ENCODE measurements around the gene CXCL11. TPM values are rescaled to one million over a fixed set of nuclear protein-coding genes. Genes with fewer than 3 reads are reported as not detected.

The CXCL11 gene
- total RNA-seq, 2 experiments from 2014 or later = not detected

DNA sequence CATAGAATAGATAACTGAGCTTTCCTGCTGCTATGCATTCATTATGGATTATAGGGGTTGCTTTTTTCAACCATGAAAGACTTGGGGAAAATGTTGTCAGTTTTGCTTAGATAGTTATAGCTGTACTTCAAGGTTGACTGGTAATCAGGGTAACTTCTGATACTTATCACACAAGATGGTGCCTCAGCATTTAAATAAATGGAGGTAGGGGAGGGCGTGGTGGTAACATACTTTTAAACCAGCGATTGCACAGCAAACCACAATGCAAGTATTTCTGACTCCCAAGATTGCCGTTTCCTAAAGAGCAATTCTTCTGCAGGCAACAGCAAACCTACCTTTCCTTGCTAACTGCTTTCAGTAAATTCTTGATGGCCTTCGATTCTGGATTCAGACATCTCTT is 13.8 kb downstream of the CXCL11 start:
- CTCF ChIA-PET = no interaction called here
- no peaks in the 10 kb centered on the region for H3K27me3 ChIP-seq (ENCODE audit: control insufficient read depth in 1 of 2, insufficient read depth in 2 of 2, low read length in 2 of 2)

DNA sequence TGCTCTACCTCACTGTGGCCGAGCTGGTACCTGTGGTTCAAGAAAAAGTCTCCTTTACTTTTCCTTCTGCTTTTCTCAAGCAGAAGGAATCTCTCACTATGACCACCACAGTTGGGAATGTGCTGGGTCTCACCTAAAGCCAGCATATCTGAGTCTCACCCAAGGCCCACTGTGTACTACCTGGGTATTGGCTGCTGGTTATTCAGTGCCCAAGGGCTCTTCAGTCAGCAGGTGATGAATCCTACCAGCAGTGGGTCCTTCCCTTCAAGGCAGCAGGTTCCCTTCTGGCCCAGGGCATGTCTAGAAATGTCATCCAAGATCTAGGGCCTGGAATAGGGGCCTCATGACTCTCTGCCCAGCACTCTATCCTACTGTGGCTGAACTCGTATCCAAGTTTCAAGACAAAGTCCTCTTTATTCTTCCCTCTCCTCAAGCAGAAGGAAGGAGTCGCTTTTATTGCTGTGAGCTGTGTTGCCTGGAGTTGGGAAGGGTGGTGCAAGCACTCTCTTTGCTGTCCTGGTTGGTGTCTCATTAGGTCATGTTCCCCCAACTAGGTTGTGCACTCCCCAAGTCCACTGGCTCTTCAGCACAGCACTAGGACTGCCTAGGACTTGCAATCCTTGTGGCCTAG is 18.7 kb downstream of the CXCL11 start:
- no peaks in the 10 kb centered on the region for H3K9me3 Mint-ChIP-seq
- intact Hi-C loops (cut with DNase I, micrococcal nuclease) = no loop called here
- H3K4me1 Mint-ChIP-seq (ENCODE audit: low read depth) = no peaks in the 10 kb centered on the region
- H3K36me3 ChIP-seq (ENCODE audit: insufficient read depth, low read length) = no peaks in the 10 kb centered on the region
- no peaks in the 10 kb centered on the region for H3K27me3 Mint-ChIP-seq
- no peak overlapping the region for H3K4me3 ChIP-seq (ENCODE audit: low read length)
- H3K27ac ChIP-seq (ENCODE audit: low read depth in 1 of 2, low read length in 2 of 2) = no peak overlapping the region
- DNase-seq = no peak
- H3K9me3 ChIP-seq (ENCODE audit: control insufficient read depth in 1 of 2, insufficient read depth in 1 of 2, low read length in 2 of 2) = no peaks in the 10 kb centered on the region
- H3K27ac Mint-ChIP-seq = no peak overlapping the region
- no peaks in the 10 kb centered on the region for H3K4me1 ChIP-seq (ENCODE audit: insufficient read depth, low read length)
- ChIA-PET POLR2A (no interaction called here), CTCF (no interaction called here)
- TF ChIP-seq, protein P1, sequence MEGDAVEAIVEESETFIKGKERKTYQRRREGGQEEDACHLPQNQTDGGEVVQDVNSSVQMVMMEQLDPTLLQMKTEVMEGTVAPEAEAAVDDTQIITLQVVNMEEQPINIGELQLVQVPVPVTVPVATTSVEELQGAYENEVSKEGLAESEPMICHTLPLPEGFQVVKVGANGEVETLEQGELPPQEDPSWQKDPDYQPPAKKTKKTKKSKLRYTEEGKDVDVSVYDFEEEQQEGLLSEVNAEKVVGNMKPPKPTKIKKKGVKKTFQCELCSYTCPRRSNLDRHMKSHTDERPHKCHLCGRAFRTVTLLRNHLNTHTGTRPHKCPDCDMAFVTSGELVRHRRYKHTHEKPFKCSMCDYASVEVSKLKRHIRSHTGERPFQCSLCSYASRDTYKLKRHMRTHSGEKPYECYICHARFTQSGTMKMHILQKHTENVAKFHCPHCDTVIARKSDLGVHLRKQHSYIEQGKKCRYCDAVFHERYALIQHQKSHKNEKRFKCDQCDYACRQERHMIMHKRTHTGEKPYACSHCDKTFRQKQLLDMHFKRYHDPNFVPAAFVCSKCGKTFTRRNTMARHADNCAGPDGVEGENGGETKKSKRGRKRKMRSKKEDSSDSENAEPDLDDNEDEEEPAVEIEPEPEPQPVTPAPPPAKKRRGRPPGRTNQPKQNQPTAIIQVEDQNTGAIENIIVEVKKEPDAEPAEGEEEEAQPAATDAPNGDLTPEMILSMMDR (IDR thresholded peaks at IDR 0.05) = no peak
- no peak overlapping the region for H3K4me3 Mint-ChIP-seq
- no peak for ATAC-seq (ENCODE audit: poor library complexity)
- H3K27me3 ChIP-seq (ENCODE audit: control insufficient read depth in 1 of 2, insufficient read depth in 2 of 2, low read length in 2 of 2) = no peaks in the 10 kb centered on the region
- no peaks in the 10 kb centered on the region for H3K36me3 Mint-ChIP-seq (ENCODE audit: low read depth)

More for the DNA sequence above, 13.8 kb downstream of the CXCL11 start:
- H3K4me3 Mint-ChIP-seq = no peak overlapping the region
- H3K9me3 Mint-ChIP-seq = no peaks in the 10 kb centered on the region
- POLR2A ChIA-PET = no interaction called here
- TF ChIP-seq, protein P1 (IDR thresholded peaks at IDR 0.05) = no peak
- Histone ChIP-seq H3K4me1 (ENCODE audit: insufficient read depth, low read length) (peaks cover 8% of the 10 kb centered on the region), H3K27ac (ENCODE audit: low read depth in 1 of 2, low read length in 2 of 2) (no peak overlapping the region), H3K9me3 (ENCODE audit: control insufficient read depth in 1 of 2, insufficient read depth in 1 of 2, low read length in 2 of 2) (no peaks in the 10 kb centered on the region), H3K4me3 (ENCODE audit: low read length) (no peak overlapping the region), H3K36me3 (ENCODE audit: insufficient read depth, low read length) (no peaks in the 10 kb centered on the region)
- intact Hi-C loops (cut with DNase I, micrococcal nuclease) = no loop called here
- ATAC-seq (ENCODE audit: poor library complexity) = no peak
- H3K27ac Mint-ChIP-seq = no peak overlapping the region
- DNase-seq = no peak
- peaks cover 9% of the 10 kb centered on the region for H3K4me1 Mint-ChIP-seq (ENCODE audit: low read depth)
- H3K27me3 Mint-ChIP-seq = no peaks in the 10 kb centered on the region
- no peaks in the 10 kb centered on the region for H3K36me3 Mint-ChIP-seq (ENCODE audit: low read depth)

DNA sequence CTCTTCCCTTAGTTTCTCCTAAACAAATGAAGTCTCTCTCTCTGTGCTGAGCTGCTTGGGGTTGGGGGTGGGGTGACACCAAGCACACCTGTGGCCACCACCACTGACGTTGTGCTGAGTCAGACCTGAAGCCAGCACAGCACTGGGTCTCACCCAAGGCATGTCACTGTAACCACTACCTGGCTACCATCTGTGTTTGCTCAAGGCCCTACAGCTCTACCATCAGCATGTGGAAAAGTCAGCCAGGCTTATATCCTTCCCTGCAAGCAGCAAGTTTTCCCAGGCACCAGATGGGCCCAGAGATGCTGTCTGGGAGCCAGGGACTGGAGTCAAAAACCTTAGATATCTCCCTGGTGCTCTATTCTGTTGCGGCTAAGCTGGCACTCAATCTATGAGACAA is 19.5 kb downstream of the CXCL11 start:
- ATAC-seq (ENCODE audit: poor library complexity) (no peak), DNase-seq (no peak)
- POLR2A ChIA-PET = no interaction called here
- no peak overlapping the region for H3K27ac ChIP-seq (ENCODE audit: low read depth in 1 of 2, low read length in 2 of 2)
- H3K4me3 Mint-ChIP-seq = no peak overlapping the region
- no peak overlapping the region for H3K27ac Mint-ChIP-seq
- H3K9me3 ChIP-seq (ENCODE audit: control insufficient read depth in 1 of 2, insufficient read depth in 1 of 2, low read length in 2 of 2) = peaks cover 0 to 2% of the 10 kb centered on the region in 2 experiments
- CTCF ChIA-PET = no interaction called here
- H3K4me1 ChIP-seq (ENCODE audit: insufficient read depth, low read length) = no peaks in the 10 kb centered on the region
- H3K36me3 Mint-ChIP-seq (ENCODE audit: low read depth) = no peaks in the 10 kb centered on the region
- TF ChIP-seq, protein P1 (IDR thresholded peaks at IDR 0.05) = no peak
- H3K27me3 Mint-ChIP-seq = no peaks in the 10 kb centered on the region
- H3K4me1 Mint-ChIP-seq (ENCODE audit: low read depth) = no peaks in the 10 kb centered on the region
- no peaks in the 10 kb centered on the region for H3K36me3 ChIP-seq (ENCODE audit: insufficient read depth, low read length)
- intact Hi-C loops (cut with DNase I, micrococcal nuclease) = no loop called here
- H3K4me3 ChIP-seq (ENCODE audit: low read length) = no peak overlapping the region
- H3K27me3 ChIP-seq (ENCODE audit: control insufficient read depth in 1 of 2, insufficient read depth in 2 of 2, low read length in 2 of 2) = no peaks in the 10 kb centered on the region
- no peaks in the 10 kb centered on the region for H3K9me3 Mint-ChIP-seq
